Fibroblast of villous mesenchyme (primary cell): ENCODE data around the gene LAPTM4A. TPM values are rescaled to one million over a fixed set of nuclear protein-coding genes. Genes with fewer than 3 reads are reported as not detected.

Experiments
- DNase-seq: peaks from one replicate; pipeline ENCODE4 v3.0.0-alpha.2; 2010; ENCODE audit warnings: low read depth
- H3K4me3 ChIP-seq: 2 replicates; pipeline ENCODE4 v1.5.1; 2011; ENCODE audit warnings: low read depth, mild to moderate bottlenecking, low read length
- total RNA-seq: library from RNA; depleted of rRNA; stranded (reverse); fragments of >200 nt; gene quantifications from 2 replicates; pipeline ENCODE4 v1.2.3, GENCODE V29; 2012
- TF ChIP-seq, protein P1 (sequence below): IDR thresholded peaks from 2 replicates; pipeline ENCODE4 v1.5.1; 2012; ENCODE audit warnings: low read depth, mild to moderate bottlenecking, low read length; ENCODE audit not compliant: insufficient read depth

The LAPTM4A gene
- total RNA-seq, 1 donor, result 146 TPM

DNA sequence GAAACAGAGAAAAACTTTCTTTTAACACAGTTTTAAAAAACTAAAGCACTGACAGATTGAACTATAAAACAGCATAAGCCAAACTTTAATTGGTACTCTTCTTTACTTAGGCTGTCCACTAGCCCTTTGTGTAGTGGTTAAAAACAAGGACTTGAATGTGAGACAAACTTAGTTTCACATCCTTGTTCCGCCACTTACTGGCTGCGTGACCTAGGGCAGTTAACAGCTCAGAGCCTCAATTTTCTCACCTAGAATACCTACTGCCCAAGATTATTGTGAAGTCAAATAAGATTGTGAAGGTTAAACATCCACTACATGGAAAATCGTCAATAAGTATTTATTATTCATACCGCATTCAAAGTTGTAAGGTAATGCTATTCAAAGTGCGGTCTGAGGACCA, 63.5 kb downstream of the LAPTM4A start:
- DNase-seq, result no peak
- TF ChIP-seq, protein P1, sequence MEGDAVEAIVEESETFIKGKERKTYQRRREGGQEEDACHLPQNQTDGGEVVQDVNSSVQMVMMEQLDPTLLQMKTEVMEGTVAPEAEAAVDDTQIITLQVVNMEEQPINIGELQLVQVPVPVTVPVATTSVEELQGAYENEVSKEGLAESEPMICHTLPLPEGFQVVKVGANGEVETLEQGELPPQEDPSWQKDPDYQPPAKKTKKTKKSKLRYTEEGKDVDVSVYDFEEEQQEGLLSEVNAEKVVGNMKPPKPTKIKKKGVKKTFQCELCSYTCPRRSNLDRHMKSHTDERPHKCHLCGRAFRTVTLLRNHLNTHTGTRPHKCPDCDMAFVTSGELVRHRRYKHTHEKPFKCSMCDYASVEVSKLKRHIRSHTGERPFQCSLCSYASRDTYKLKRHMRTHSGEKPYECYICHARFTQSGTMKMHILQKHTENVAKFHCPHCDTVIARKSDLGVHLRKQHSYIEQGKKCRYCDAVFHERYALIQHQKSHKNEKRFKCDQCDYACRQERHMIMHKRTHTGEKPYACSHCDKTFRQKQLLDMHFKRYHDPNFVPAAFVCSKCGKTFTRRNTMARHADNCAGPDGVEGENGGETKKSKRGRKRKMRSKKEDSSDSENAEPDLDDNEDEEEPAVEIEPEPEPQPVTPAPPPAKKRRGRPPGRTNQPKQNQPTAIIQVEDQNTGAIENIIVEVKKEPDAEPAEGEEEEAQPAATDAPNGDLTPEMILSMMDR, result no peak
- H3K4me3 ChIP-seq, result no peak overlapping the region

Other genes starting within 250 kb of the LAPTM4A start
- 8.1 and 9.9 TPM in 2 replicates for gene TTC32, start 149.6 kb downstream of the LAPTM4A start, total RNA-seq
- gene WDR35, start 61.5 kb downstream of the LAPTM4A start, total RNA-seq, result 11.3 and 13.0 TPM in 2 replicates
- 3.0 and 3.9 TPM in 2 replicates for gene MATN3, start 39.0 kb downstream of the LAPTM4A start, total RNA-seq
- gene SDC1, start 173.5 kb upstream of the LAPTM4A start, total RNA-seq, result 68.0 and 110 TPM in 2 replicates